Ovary (tissue), 9 donors: ENCODE measurements around the gene AGBL5. TPM values are rescaled to one million over a fixed set of nuclear protein-coding genes. Genes with fewer than 3 reads are reported as not detected.
"Not testable (repeated sequence)": the region's sequence is repeated elsewhere in the genome, so short reads cannot be mapped to it uniquely, and the experiment has no call there.

Experiments
- DNase-seq, 5 donors: peaks; one replicate each; pipeline ENCODE4 v3.0.0-alpha.2; 2019 to 2020
- H3K27ac ChIP-seq, 2 donors: fragments of 200-600 bp; one replicate each; pipeline versions ENCODE4 v1.5.1 to v1.8.0; 2019 to 2022
- H3K27me3 ChIP-seq: fragments of 200-600 bp; one replicate; pipeline ENCODE4 v1.8.0; 2022
- H3K36me3 ChIP-seq: fragments of 200-600 bp; sonication (generic); one replicate; pipeline ENCODE4 v1.5.1; 2019
- H3K4me1 ChIP-seq: one replicate; pipeline ENCODE4 v1.8.1; 2013; ENCODE audit warnings: mild to moderate bottlenecking, moderate library complexity; ENCODE audit not compliant: insufficient read depth
- H3K4me3 ChIP-seq: fragments of 200-600 bp; sonication (generic); one replicate; pipeline ENCODE4 v1.5.1; 2017
- H3K9me3 ChIP-seq, 2 donors: fragments of 200-600 bp in 1 of 2; sonication (generic) in 1 of 2; one replicate each; pipeline versions ENCODE4 v1.5.1 to v1.8.1; 2013 to 2019; ENCODE audit warnings: mild to moderate bottlenecking in 1 of 2, moderate library complexity in 1 of 2
- EP300 ChIP-seq: sonication (generic); formaldehyde crosslinking; IDR thresholded peaks from one replicate; pipeline ENCODE4 v1.6.1; 2017; ENCODE audit warnings: antibody characterized with exemption
- POLR2A ChIP-seq: fragments of 450-650 bp; IDR thresholded peaks from one replicate; pipeline ENCODE4 v1.6.1; 2017; ENCODE audit warnings: antibody characterized with exemption, mild to moderate bottlenecking, moderate library complexity
- WGBS, 3 donors: extraction: QIAGEN DNeasy Blood & Tissue Kit in 1 of 3; methylation state at CpG; one replicate each; pipeline versions ENCODE4 v1.1.5 to v1.1.7; 2013 to 2017; 5-methylcytosine and 5-hydroxymethylcytosine counted together
- intact Hi-C, 4 donors: fragments of 100-400 bp; cut with DNase I; formaldehyde crosslinking; loops; one replicate each; pipeline versions ENCODE4 v1.11.0 to v1.15.1; 2022 to 2023
- polyA plus RNA-seq, 2 donors: library from polyadenylated mRNA; stranded (reverse); fragments of 200-250 nt in 1 of 2; fragments of 350-450 nt in 1 of 2; fragmentation: Illumina TruSeq in 1 of 2; extraction: RNeasy Lipid Tissue Mini Kit (QIAGEN cat#74804) in 1 of 2; gene quantifications; one replicate each; pipeline ENCODE4 v1.2.3, GENCODE V29; 2013 to 2014
- total RNA-seq, 7 donors: library from RNA; depleted of rRNA in 2 of 7; stranded (reverse); fragments of >200 nt in 2 of 7; fragmentation: NEBNext Ultra II Directional in 3 of 7; extraction: Animal tissue kit (Norgen Biotek cat#: 25700) in 3 of 7; gene quantifications; one replicate each; pipeline versions ENCODE4 v1.1.0 to v1.2.4, GENCODE V29; 2016 to 2023
- TF ChIP-seq, protein P1 (sequence below), 3 donors: fragments of 450-650 bp in 2 of 3; fragments of 200-600 bp in 1 of 3; IDR thresholded peaks; one replicate each; pipeline versions ENCODE4 v1.5.1 to v1.8.0; 2016 to 2022; ENCODE audit warnings: antibody characterized with exemption in 3 of 3, mild to moderate bottlenecking in 1 of 3
- donor health status: DM: no; HTN: no; CAD: no; lungs with moderate emphysema.
- donor health status: DM: no; HTN: no; CAD: no.
- donor health status: Bipolar disorder and iron deficiency.
- donor health status: DM: yes; HTN: yes; CAD: no.
- donor health status: DM: no; HTN: no; CAD: no.
- donor health status: DM: yes; HTN: yes; CAD: no.

AGBL5 gene
- total and polyA plus RNA-seq, 9 donors: 11.7 to 26.9 (median 23.9) TPM

- no peaks in the 10 kb centered on the region for H3K9me3 ChIP-seq
- DNase-seq: peak in 2 of 5 donors; percentile 39 to 52
- H3K27ac ChIP-seq: peak overlapping the region in 1 of 2 donors; percentile 98
- 3% methylated on average over 2 of the region's 2 CpGs for WGBS, 3 donors
- intact Hi-C loops: no loop called here
- no peaks in the 10 kb centered on the region for H3K36me3 ChIP-seq
- no peak for TF ChIP-seq POLR2A
- TF ChIP-seq, protein P1, sequence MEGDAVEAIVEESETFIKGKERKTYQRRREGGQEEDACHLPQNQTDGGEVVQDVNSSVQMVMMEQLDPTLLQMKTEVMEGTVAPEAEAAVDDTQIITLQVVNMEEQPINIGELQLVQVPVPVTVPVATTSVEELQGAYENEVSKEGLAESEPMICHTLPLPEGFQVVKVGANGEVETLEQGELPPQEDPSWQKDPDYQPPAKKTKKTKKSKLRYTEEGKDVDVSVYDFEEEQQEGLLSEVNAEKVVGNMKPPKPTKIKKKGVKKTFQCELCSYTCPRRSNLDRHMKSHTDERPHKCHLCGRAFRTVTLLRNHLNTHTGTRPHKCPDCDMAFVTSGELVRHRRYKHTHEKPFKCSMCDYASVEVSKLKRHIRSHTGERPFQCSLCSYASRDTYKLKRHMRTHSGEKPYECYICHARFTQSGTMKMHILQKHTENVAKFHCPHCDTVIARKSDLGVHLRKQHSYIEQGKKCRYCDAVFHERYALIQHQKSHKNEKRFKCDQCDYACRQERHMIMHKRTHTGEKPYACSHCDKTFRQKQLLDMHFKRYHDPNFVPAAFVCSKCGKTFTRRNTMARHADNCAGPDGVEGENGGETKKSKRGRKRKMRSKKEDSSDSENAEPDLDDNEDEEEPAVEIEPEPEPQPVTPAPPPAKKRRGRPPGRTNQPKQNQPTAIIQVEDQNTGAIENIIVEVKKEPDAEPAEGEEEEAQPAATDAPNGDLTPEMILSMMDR (IDR thresholded peaks at IDR 0.05): no peak
- no peak for TF ChIP-seq EP300
- no peaks in the 10 kb centered on the region for H3K27me3 ChIP-seq
- peaks cover 16% of the 10 kb centered on the region for H3K4me1 ChIP-seq
- H3K4me3 ChIP-seq: no peak overlapping the region
Observed at GRCh38 chr2:27073782-27074181, 22.3 kb downstream of the AGBL5 start.

GRCh38 chr2:27074738-27075565 is 23.5 kb downstream of the AGBL5 start:
- 32 to 46% (median 35%) methylated on average over 4 of the region's 4 CpGs for WGBS, 3 donors
- DNase-seq: peak; percentile 59 to 73 (median 68)
- no peaks in the 10 kb centered on the region for H3K9me3 ChIP-seq
- peak overlapping the region in 1 of 2 donors; percentile 98 for H3K27ac ChIP-seq
- TF ChIP-seq, protein P1 (IDR thresholded peaks at IDR 0.05): no peak
- TF ChIP-seq POLR2A (no peak), EP300 (no peak)
- no peak overlapping the region for H3K4me3 ChIP-seq
- intact Hi-C loops: no loop called here
- no peaks in the 10 kb centered on the region for H3K36me3 ChIP-seq
- H3K4me1 ChIP-seq: peaks cover 17% of the 10 kb centered on the region
- no peaks in the 10 kb centered on the region for H3K27me3 ChIP-seq

GRCh38 chr2:27075566-27075871 is 24.1 kb downstream of the AGBL5 start:
- H3K4me3 ChIP-seq, H3K27me3 ChIP-seq, H3K9me3 ChIP-seq, H3K36me3 ChIP-seq, intact Hi-C loops, DNase-seq: not testable (repeated sequence)
- 67 to 68% (median 67%) methylated on average over 6 of the region's 6 CpGs for WGBS, 3 donors
- H3K4me1 ChIP-seq: peaks cover 19% of the 10 kb centered on the region
- peak overlapping the region in 1 of 2 donors; percentile 98 for H3K27ac ChIP-seq

GRCh38 chr2:27076323-27076722 is 24.9 kb downstream of the AGBL5 start:
- no peak overlapping the region for H3K4me3 ChIP-seq
- peak overlapping the region in 1 of 2 donors; percentile 98 for H3K27ac ChIP-seq
- intact Hi-C loops: no loop called here

DNA sequence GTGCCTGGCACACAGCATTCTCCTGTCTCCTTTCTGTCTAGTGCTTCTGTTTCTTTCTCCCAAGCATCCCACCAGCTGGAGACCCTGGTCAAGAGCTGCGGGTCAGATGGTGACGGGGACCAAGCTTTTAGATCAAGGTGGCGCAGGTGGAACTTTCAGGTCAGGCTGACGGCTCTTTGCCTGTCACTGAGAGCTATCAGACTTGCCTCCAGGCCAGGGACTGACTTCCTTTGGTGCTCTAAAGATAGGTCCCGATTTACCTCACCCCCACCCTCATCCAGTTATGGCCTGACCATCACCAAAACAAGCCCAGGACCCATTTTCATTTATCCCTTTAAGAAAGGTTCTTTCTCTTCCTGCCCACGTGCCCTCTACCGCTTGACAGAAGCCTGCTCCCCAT is 25.8 kb downstream of the AGBL5 start:
- TF ChIP-seq, protein P1 (IDR thresholded peaks at IDR 0.05): no peak
- no peak for TF ChIP-seq EP300
- TF ChIP-seq POLR2A: no peak
- peaks cover 27% of the 10 kb centered on the region for H3K4me1 ChIP-seq
- no peaks in the 10 kb centered on the region for H3K36me3 ChIP-seq
- peak in 2 of 5 donors; percentile 36 to 43 for DNase-seq
- no peaks in the 10 kb centered on the region for H3K27me3 ChIP-seq
- peak overlapping the region; percentile 48 to 98 for H3K27ac ChIP-seq
- no peaks in the 10 kb centered on the region for H3K9me3 ChIP-seq
- WGBS, 3 donors: 59 to 61% (median 60%) methylated on average over 7 of the region's 7 CpGs
- intact Hi-C loops: no loop called here
- H3K4me3 ChIP-seq: no peak overlapping the region

More at GRCh38 chr2:27076323-27076722, 24.9 kb downstream of the AGBL5 start:
- H3K36me3 ChIP-seq: no peaks in the 10 kb centered on the region
- no peak for TF ChIP-seq POLR2A
- TF ChIP-seq, protein P1 (IDR thresholded peaks at IDR 0.05): no peak
- TF ChIP-seq EP300: no peak
- DNase-seq: no peak
- 82 to 91% (median 89%) methylated on average over 4 of the region's 4 CpGs for WGBS, 3 donors
- no peaks in the 10 kb centered on the region for H3K9me3 ChIP-seq
- peaks cover 22% of the 10 kb centered on the region for H3K4me1 ChIP-seq
- H3K27me3 ChIP-seq: no peaks in the 10 kb centered on the region
